K562 (cell line): ENCODE results near the gene MAP3K6. TPM values are rescaled to one million over a fixed set of nuclear protein-coding genes. Genes with fewer than 3 reads are reported as not detected.

Source experiments
- CEBPG ChIP-seq, 3 experiments: fragments of 200-800 bp in 1 of 3; sonication (Bioruptor generic) in 1 of 3; sonication (generic) in 1 of 3; formaldehyde crosslinking in 1 of 3; IDR thresholded peaks in 2 of 3; conservative IDR thresholded peaks in 1 of 3; 2 replicates each; pipeline versions ENCODE4 v1.6.1 to v1.8.0; 2016 to 2022; ENCODE audit warnings: missing compliant biosample characterization in 2 of 3, missing genetic modification characterization in 2 of 3, mild to moderate bottlenecking in 1 of 3, missing genetic modification reagents in 1 of 3
- EP300 ChIP-seq: IDR thresholded peaks from 2 replicates; pipeline ENCODE4 v1.6.1; 2012; ENCODE audit warnings: low read length, improper control_type of control experiment
- HMGN3 ChIP-seq: IDR thresholded peaks from 2 replicates; pipeline ENCODE4 v1.6.1; 2011; ENCODE audit warnings: borderline replicate concordance, low read depth, mild to moderate bottlenecking, mixed read lengths, low read length; ENCODE audit not compliant: insufficient read length; ENCODE audit errors: extremely low read depth
- MIER1 ChIP-seq: fragments of 450-650 bp; IDR thresholded peaks from 2 replicates; pipeline ENCODE4 v1.6.1; 2016; ENCODE audit warnings: antibody characterized with exemption, mild to moderate bottlenecking, low read depth
- PRDM10 ChIP-seq: fragments of 450-650 bp; IDR thresholded peaks from 2 replicates; pipeline ENCODE4 v1.6.1; 2018; ENCODE audit not compliant: partially characterized antibody
- SMAD2 ChIP-seq: fragments of 150-350 bp; IDR thresholded peaks from 2 replicates; pipeline ENCODE4 v1.6.1; 2014; ENCODE audit warnings: low read depth, mild to moderate bottlenecking, low read length
- SRSF7 ChIP-seq: fragments of 200-400 bp; formaldehyde crosslinking; optimal IDR thresholded peaks from 2 replicates; pipeline ENCODE3; 2017; ENCODE audit warnings: mild to moderate bottlenecking, low read depth, low read length
- ZFP1 ChIP-seq: fragments of 450-650 bp; formaldehyde crosslinking; IDR thresholded peaks from 2 replicates; pipeline ENCODE4 v1.4.0; 2020; ENCODE audit warnings: mild to moderate bottlenecking, mixed read lengths
- ZNF124 ChIP-seq: sonication (generic); formaldehyde crosslinking; IDR thresholded peaks from 2 replicates; pipeline ENCODE4 v1.8.1; 2022; ENCODE audit warnings: missing genetic modification reagents
- ZNF511 ChIP-seq: sonication (generic); formaldehyde crosslinking; IDR thresholded peaks from 2 replicates; pipeline ENCODE4 v1.8.0; 2022; ENCODE audit warnings: mild to moderate bottlenecking, missing genetic modification reagents
- ZNF695 ChIP-seq: fragments of 450-650 bp; formaldehyde crosslinking; IDR thresholded peaks from 2 replicates; pipeline ENCODE4 v1.4.0; 2020; ENCODE audit warnings: mild to moderate bottlenecking, moderate library complexity
- polyA plus RNA-seq, 8 experiments: library from polyadenylated mRNA; depleted of rRNA in 4 of 8; stranded (reverse) in 5 of 8; unstranded in 3 of 8; fragments of >200 nt; fragmentation: Nextera tagmentation in 2 of 8; fragmentation: Illumina TruSeq in 1 of 8; extraction: Ambion mirVana in 2 of 8; extraction: Trizol in 1 of 8; gene quantifications; 2 replicates each; pipeline versions ENCODE4 v1.2.1 to v1.2.3, GENCODE V29; 2011 to 2014; ENCODE audit warnings: inconsistent platforms in 1 of 8, missing spikeins in 1 of 8
- total RNA-seq, 7 experiments: library from RNA; depleted of rRNA in 6 of 7; stranded (reverse); fragments of >200 nt in 6 of 7; fragmentation: Illumina TruSeq in 2 of 7; extraction: Trizol in 2 of 7; gene quantifications; 2 replicates each; pipeline versions ENCODE4 v1.2.1 to v1.2.3, GENCODE V29; 2011 to 2021; ENCODE audit warnings: low replicate concordance in 1 of 7
- TF ChIP-seq, protein P1 (sequence below): fragments of 450-650 bp; IDR thresholded peaks from 2 replicates; pipeline ENCODE4 v1.6.1; 2016; ENCODE audit warnings: borderline replicate concordance
- TF ChIP-seq, protein P2 (sequence below): sonication (generic); formaldehyde crosslinking; IDR thresholded peaks from 2 replicates; pipeline ENCODE4 v1.8.0; 2023; ENCODE audit warnings: missing genetic modification reagents, mild to moderate bottlenecking, borderline replicate concordance

MAP3K6 gene
- total and polyA plus RNA-seq, 9 of the 15 experiments (the other 6 are each of a cell fraction or from before 2014, with no cell fraction given), result 0.99 to 21.9 (median 7.0) TPM

DNA sequence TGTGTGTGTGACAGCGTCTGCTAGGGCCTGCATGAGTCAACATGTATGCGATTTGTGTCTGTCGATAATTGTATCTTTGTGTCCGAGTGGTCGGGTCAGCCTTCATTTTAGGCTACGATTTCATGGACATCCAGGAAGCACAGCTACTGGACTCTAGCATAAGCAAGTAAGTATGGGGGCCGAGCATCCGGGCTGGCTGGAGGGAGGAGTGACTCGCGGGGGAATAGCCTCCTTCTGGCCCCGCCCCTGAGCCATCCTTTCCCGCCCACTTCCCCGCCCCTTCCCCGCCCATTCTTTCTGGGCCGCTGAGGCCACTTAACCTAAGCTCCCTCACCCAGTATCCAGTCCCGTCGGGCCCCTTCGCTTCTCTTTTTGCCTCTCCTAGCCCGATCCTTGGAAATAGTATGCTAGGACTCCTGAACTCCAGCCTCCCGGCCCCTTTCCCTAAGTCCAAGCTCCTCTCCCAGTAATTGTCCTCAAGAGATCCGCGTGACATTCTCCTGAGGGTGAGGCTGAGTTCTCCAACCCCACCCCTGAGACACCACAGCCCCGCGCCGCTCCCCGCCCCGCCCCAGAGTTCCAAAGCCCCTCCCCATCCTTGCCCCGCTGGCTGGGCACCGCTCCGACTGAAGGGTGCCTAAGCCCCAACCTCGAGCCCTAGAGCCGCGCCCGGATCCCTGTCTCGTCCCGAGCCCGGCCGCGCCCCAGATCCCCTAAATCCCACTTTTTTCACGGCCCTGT, 1.2 kb downstream of the MAP3K6 start (continued):
- TF ChIP-seq ZNF511 (CRISPR knock-in tag), result peak; percentile 14; the same call in 1 of the 2 replicates
- peak; percentile 6 for TF ChIP-seq HMGN3
- TF ChIP-seq ZNF695, result no peak
- no peak for TF ChIP-seq SRSF7
- no peak for TF ChIP-seq ZNF124 (CRISPR knock-in tag)
- no peak for TF ChIP-seq ZFP1 (CRISPR knock-in tag)
- TF ChIP-seq, protein P1, sequence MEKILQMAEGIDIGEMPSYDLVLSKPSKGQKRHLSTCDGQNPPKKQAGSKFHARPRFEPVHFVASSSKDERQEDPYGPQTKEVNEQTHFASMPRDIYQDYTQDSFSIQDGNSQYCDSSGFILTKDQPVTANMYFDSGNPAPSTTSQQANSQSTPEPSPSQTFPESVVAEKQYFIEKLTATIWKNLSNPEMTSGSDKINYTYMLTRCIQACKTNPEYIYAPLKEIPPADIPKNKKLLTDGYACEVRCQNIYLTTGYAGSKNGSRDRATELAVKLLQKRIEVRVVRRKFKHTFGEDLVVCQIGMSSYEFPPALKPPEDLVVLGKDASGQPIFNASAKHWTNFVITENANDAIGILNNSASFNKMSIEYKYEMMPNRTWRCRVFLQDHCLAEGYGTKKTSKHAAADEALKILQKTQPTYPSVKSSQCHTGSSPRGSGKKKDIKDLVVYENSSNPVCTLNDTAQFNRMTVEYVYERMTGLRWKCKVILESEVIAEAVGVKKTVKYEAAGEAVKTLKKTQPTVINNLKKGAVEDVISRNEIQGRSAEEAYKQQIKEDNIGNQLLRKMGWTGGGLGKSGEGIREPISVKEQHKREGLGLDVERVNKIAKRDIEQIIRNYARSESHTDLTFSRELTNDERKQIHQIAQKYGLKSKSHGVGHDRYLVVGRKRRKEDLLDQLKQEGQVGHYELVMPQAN, result 0 out of 2 replicates have a peak, but pooled peaks have one; percentile 34
- peak; percentile 90 for TF ChIP-seq PRDM10
- TF ChIP-seq SMAD2, result 0 out of 2 replicates have a peak, but pooled peaks have one; percentile 71
- no peak for TF ChIP-seq MIER1
- peak; percentile 56 for TF ChIP-seq EP300
- TF ChIP-seq CEBPG (CRISPR knock-in tag; IDR thresholded peaks at IDR 0.05), result no peak
- no peak for TF ChIP-seq CEBPG (tag; conservative IDR thresholded peaks at IDR 0.05 in 1 of 2, IDR thresholded peaks at IDR 0.05 in 1 of 2)
- TF ChIP-seq, protein P2, sequence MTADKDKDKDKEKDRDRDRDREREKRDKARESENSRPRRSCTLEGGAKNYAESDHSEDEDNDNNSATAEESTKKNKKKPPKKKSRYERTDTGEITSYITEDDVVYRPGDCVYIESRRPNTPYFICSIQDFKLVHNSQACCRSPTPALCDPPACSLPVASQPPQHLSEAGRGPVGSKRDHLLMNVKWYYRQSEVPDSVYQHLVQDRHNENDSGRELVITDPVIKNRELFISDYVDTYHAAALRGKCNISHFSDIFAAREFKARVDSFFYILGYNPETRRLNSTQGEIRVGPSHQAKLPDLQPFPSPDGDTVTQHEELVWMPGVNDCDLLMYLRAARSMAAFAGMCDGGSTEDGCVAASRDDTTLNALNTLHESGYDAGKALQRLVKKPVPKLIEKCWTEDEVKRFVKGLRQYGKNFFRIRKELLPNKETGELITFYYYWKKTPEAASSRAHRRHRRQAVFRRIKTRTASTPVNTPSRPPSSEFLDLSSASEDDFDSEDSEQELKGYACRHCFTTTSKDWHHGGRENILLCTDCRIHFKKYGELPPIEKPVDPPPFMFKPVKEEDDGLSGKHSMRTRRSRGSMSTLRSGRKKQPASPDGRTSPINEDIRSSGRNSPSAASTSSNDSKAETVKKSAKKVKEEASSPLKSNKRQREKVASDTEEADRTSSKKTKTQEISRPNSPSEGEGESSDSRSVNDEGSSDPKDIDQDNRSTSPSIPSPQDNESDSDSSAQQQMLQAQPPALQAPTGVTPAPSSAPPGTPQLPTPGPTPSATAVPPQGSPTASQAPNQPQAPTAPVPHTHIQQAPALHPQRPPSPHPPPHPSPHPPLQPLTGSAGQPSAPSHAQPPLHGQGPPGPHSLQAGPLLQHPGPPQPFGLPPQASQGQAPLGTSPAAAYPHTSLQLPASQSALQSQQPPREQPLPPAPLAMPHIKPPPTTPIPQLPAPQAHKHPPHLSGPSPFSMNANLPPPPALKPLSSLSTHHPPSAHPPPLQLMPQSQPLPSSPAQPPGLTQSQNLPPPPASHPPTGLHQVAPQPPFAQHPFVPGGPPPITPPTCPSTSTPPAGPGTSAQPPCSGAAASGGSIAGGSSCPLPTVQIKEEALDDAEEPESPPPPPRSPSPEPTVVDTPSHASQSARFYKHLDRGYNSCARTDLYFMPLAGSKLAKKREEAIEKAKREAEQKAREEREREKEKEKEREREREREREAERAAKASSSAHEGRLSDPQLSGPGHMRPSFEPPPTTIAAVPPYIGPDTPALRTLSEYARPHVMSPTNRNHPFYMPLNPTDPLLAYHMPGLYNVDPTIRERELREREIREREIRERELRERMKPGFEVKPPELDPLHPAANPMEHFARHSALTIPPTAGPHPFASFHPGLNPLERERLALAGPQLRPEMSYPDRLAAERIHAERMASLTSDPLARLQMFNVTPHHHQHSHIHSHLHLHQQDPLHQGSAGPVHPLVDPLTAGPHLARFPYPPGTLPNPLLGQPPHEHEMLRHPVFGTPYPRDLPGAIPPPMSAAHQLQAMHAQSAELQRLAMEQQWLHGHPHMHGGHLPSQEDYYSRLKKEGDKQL, result no peak
